GM19099 (cell line): ENCODE results near the gene GOLGA1.

Experiments
- POLR2A ChIP-seq: IDR thresholded peaks from 3 replicates; pipeline ENCODE4 v1.6.1; 2011; ENCODE audit warnings: low read depth; ENCODE audit not compliant: insufficient read length; ENCODE audit errors: extremely low read depth

GOLGA1 gene, protein sequence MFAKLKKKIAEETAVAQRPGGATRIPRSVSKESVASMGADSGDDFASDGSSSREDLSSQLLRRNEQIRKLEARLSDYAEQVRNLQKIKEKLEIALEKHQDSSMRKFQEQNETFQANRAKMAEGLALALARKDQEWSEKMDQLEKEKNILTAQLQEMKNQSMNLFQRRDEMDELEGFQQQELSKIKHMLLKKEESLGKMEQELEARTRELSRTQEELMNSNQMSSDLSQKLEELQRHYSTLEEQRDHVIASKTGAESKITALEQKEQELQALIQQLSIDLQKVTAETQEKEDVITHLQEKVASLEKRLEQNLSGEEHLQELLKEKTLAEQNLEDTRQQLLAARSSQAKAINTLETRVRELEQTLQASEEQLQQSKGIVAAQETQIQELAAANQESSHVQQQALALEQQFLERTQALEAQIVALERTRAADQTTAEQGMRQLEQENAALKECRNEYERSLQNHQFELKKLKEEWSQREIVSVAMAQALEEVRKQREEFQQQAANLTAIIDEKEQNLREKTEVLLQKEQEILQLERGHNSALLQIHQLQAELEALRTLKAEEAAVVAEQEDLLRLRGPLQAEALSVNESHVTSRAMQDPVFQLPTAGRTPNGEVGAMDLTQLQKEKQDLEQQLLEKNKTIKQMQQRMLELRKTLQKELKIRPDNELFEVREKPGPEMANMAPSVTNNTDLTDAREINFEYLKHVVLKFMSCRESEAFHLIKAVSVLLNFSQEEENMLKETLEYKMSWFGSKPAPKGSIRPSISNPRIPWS

DNA sequence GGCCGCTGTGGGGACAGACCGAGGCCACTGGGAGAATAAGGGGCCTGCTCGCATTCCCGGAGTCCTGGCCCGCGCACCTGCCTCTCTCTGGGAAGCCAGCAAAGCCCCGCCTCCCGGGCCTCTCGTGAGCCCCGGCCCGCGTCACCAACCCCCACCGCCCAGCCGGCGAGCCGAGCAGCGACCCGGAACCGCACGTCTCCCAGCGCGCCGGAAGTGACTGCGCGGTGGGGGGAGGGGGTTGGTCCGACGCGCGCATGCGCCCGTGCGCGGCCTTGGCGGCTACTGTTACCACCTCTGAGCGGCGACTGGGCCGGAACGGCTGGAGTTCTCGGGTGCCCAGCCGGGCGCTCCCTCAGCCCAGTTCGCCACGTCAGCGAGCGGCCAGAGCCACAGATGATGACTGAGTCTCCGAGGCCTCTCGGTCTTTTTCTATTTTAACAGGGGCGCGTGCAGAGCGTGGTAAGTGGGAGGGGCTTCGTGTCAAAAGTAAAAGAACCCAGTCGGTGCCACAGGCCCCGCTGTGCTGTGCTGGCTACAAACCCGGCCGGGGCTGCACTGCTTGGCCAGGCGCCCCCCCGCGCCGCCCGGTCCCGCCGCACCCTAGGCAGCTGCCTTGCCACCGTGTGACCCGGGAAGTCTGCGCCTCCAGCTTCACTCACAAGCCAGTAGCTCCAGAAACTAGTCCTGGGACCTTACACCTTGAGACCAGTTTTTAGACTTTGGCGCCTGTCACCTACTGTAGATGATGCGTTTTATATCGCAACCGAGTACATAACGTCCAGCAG, at the start of gene GOLGA1:
GOLGA1 (minus strand) TSS at position 190 of the 785 bp plus-strand sequence. CDS start 2,372 bp downstream, outside the sequence.
- TF ChIP-seq POLR2A = peak; percentile 95

DNA sequence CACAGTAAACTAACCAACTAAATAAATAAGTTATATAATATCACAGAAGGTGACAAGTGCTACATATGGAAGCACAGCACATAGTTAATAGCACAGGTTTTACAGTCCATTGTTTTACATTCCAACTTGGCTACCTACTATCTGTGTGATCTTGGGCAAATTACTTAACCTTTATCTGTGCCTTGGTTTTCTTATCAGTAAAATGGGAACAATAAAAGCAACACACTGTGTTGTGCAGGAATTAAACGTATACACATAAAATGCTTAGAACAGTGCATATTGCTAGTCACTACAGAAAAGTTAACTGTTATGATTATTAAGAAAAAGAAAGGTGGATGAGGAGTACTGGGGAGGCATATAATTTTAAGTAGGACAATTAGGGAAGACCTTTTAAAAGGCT, 42.8 kb upstream of the GOLGA1 start:
- no peak for TF ChIP-seq POLR2A

DNA sequence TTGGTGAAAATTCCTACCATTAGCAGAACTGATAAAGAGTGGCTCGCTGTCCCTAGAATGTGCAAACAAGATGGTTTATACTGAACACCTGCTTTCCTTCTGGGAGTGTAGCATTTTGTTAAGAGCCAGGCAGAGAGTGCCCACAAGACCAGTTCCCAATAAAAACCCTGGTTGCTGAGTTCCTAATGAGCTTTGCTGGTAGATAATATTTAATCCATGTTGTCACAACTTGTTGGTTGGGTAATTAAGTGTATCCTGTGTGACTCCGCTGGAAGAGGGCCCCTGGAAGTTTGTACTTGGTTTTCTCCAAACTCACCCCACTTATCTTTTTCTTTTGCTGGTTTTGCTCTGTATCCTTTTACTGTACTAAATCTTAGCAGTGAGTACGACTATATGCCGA, 39.5 kb upstream of the GOLGA1 start:
- TF ChIP-seq POLR2A = no peak

DNA sequence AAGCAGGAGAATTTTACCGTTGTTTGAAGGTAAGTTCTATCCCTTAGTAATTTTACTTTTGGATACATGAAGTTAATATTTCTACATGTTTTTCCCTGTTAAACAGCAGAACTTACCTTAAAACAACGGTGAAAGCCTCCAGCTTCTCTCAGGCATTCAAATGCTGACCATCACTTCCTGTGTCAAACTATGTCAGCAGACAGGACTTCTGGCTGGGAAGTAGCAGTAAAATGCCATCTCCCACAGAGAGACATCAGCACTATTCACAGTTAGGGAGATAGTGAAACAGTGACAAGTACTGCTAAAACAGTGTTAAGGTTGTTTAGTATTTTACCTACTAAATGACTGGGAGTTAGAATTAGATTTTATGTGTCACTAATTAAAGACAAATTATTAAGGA, 34.2 kb upstream of the GOLGA1 start:
- no peak for TF ChIP-seq POLR2A

DNA sequence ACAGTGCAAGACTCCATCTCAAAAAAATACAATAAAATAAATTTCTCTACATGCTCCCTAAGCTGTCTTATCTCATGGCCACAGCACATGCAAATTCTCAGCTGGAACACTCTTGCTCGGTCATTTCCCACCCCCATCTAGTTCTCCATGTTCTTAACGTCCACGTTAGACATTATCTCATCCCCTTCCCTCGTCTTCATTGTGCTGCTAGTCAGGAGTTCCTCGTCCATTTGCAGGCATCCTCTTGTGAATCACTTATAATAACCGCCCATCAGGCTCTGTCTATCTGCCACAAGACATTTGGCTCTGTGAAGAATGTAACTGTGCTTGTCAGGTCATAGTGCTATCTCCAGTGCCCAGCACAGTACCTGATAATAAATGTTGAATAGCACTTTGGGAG, 32.9 kb upstream of the GOLGA1 start:
- no peak for TF ChIP-seq POLR2A

DNA sequence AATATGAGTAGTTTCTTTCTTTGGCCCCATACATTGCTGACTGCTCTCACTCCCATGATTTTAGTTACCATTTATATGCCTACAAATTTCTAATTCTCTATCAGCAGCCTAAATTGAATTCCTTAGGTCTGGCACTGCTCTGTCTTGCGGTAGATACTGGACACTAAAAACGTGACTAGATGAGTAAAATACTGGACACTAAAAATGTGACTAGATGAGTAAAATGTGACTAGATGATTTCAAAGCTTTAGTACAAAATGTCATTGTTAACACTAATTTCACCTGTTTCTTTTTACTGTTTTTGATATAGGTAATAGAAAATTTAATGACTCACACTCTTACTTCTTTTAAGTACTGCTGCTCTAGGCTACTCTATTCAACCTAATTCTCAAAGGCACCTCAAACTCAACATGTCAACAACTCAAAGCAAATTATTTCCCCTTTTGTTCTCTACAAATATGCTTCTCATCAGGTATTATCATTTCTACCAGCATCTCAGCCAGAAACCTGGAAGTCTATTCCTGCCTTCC, 31.4 kb upstream of the GOLGA1 start:
- no peak for TF ChIP-seq POLR2A

DNA sequence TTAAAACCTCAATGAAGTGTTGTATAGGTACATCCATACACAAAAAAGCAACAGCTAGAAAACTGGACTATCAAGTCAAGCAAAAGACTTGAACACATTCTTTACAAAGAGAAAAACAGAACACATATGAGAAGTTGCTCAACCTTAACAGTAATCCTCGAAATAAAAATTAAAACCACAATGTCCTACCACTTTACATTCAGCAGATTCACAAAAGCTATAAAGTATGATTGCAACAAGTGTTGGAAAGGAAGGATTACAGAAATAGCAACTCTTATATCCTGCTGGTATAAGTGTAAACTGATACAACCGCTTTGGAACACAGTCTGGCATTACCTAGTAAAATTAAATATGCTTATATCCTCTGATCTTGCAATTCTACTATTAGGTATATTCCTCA, 28.5 kb upstream of the GOLGA1 start:
- no peak for TF ChIP-seq POLR2A

DNA sequence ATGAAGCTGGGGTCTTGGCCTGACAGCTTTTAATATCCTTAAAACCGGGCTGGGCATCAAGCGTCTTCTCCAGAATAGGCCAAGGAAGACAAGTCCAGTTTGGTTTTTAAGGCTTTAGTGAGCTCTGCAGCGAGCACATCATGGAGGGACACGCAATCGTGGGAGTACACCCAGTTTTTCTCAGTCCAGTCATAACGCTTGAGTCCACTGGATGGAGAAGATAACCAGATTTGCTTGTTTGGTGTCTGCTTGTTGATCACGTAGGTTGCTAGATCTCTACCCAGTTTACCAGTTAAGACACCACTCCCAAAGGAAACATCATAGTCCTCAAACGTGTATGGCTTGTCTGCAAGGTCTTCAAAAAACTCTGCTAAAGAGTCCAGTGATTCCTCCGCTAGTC, 27.4 kb upstream of the GOLGA1 start:
- no peak for TF ChIP-seq POLR2A

DNA sequence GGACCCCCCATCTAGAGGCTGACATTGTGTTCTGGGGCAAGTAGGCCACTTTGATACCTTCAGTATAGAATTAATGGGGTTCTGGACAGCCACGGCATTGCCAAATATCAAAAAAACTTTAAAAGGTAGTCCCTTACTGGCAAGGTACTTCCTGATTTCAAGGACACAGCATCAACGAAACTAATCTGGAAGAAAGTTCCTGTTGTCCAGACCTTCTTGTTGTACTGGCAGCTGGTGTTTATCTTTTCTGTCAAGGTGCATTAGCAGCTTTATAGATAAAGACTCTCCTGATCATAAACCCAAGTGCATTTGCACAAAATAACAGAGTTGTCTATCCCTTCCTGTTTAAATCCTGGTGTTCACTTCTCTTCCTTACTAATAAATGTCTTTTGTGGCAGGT, 23.7 kb upstream of the GOLGA1 start:
- TF ChIP-seq POLR2A = no peak

DNA sequence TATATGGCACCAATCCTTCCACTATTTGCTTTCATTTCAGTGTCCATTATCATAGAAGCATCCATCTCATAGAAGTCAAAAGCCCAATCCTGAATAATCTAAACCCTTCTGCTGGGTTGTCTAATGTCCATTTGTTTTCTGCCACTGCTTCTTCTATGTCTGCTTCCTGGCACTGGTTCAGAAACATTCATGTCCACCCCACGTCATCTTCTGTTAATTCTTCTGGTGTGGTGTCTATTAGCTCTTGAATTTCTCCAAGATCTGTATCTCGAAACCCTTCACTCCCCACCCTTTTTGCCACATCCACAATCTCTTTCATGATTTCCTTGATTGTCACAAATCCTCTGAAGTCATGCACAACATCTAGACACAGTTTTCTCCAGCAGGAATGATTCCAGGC, 23.2 kb upstream of the GOLGA1 start:
- no peak for TF ChIP-seq POLR2A

DNA sequence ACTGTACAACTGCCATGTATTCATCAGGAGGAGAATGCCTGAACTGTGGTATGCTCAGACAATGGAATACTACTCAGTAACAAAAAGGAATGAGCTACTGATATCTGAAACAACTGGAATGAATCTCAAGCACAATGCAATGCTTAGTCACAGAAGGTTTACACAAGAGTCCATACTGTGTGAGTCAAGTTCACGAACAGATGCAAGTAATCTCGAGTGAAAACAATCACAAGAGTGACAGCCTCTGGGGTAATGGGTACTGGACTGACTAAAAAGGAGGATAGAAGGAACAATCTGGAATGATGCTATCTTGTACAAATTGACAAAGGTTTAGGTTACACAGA, 19.5 kb upstream of the GOLGA1 start:
- no peak for TF ChIP-seq POLR2A

DNA sequence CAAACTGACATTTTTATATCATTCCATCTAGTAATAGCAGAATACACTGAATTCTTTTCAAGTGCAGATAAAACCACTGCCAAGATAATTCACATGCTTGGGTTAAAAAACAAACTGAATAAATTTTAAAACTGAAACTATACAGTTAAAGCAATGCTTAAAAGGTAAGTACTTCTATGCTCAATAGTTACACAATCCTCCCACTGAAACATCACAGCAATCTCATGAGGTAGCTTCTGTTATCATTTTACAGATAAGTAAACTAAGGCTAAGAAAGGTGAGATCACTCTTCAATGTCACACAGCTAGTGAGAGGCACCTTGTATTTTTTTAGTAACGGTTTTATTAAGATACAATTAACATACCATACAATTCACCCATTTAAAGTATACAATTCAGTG, 13.4 kb upstream of the GOLGA1 start:
- no peak for TF ChIP-seq POLR2A

DNA sequence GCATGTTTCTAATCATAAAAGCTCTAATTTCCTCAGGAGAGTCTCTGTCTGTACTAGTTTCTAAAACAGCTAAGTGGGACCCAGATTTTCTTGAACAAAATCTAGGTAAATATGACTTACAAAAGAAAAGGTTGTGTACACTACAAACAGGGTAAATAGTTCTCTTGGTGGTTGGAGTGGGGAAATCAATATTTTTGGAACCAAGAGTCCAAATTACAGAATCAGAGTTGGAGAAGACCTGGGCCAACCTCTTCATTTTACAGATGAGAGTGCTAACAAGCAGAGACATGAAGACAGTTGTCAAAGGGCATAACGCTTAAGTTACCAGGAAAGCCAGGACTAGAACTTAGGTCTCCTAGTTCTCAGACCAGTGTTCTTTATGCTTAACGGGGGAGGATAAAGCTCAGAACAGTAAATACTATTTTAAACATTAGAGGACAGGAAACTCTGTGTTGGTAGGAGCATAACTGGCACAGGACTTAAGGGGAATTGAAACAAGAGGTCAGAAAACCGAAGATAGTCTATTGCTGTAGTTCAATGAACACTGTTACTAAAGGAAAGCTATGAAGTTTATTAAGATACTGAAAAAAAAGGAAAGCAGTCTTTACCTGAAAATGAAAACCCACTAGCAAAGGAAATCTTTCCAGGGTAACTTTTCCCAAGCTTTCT, 9.3 kb upstream of the GOLGA1 start:
- no peak for TF ChIP-seq POLR2A

DNA sequence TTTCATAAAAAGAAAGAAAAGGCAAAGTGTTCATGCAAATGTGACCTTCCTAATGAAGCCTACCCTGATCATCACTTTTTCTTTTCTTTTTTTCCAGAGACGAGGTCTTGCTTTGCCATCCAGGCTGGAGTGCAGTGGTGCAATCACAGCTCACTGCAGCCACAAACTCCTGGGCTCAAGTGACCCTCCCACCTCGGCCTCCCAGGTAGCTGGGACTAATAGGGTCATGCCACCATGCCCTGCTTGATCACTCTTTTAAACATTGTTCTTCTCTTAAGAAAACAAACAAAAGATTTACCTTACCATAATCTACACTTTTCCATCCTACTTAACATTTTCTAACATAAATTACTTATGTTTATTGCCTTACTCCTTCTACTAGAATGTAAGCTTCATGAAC, 8.5 kb upstream of the GOLGA1 start:
- TF ChIP-seq POLR2A = no peak

DNA sequence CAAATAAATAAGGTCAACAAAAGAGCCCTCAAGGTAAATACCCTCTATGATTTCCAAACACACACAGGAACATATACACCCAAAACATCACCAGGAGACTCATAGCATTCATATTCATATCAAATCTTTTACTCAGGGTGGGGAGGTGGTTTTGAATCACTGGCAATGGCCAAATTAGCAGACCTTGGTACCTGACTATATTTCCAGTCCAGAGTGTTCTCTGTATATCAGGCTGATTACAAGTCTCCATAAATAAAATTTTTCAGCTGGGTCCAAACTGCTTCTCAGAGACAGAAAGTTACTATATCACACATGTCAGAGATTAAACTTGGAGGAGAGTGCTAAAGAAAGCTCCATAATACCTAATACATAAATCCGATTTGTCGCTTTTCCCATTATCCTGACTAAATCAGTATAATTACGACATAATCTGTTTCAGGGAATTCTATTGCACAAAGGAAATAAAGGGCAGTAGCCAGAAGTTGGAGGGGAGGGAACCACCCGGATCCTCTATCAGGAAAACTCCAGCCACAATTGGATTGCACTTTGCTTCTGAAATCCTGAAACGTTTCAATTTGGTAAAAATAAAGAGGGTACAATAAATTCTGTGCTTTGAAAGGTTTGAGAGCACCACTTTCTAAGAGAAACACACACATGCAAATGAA, 7.0 kb upstream of the GOLGA1 start:
- no peak for TF ChIP-seq POLR2A

DNA sequence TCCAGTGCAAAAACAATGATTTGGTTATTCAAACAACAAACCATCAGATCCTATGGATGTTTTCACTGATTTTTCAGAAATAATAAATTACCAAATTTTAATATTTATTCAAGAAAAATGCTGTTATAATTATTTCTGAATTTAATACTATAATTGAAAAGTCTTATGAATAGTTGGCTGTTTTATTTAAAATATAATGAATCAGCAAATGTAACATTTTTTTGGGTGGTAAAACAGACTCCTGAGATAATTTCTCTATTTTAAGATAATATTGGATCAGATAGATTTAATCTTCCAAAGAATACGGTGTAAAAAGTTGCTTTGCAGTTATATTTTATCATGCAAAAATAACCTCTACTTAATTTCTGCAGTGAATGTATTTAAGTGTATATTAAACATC, 5.3 kb upstream of the GOLGA1 start:
- TF ChIP-seq POLR2A = no peak
